HUDEP-2 (cell line): ENCODE measurements around the gene AUTS2.

Experiments
- DNase-seq, 76 experiments: peaks; one replicate each; lab custom pipeline; 2025; ENCODE audit not compliant: unreplicated experiment in 76 of 76; lab: John Stamatoyannopoulos, UW

Gene AUTS2

GRCh38 chr7:70383066-70383782 is 784.9 kb downstream of the AUTS2 start:
- no peak for DNase-seq

GRCh38 chr7:70384024-70384423 is 785.7 kb downstream of the AUTS2 start:
- DNase-seq, result no peak

DNA sequence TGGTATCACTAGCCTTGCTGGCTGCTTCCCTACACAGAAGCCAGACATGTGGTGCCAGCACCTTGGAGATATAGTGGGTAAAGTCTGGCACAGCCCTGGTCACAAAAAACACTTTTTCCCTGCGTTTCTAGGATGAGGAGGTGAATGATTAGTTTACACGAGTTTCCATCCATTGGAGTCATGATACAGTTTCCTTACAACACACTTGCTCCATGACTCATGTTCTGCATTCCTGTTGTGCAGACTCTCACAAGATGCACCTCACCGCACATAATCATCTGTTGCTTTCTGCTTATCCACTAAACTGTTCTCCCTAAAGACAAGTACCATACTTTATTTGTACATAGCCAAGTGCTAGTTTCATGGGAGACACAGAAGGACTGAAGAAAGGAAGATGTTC is 786.6 kb downstream of the AUTS2 start:
- no peak for DNase-seq

DNA sequence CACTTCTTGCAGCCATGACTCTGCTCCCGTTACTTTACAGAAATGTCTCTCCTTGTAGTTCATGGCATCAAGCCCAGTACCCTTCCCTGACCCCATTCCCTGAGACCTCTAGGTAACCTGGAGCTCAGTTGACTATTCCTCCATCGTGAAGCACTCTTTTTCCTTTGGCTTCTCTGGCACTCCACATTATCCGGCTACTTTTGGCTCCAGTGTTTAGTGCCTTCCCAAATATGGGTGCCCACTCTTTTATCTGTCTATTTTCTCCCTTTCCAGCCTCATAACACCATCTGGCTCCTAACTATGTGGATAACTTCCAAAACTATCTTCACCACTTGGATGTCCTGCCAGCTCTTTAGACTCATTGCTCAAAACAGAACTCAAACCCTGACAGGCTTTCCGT is 788.9 kb downstream of the AUTS2 start:
- no peak for DNase-seq

DNA sequence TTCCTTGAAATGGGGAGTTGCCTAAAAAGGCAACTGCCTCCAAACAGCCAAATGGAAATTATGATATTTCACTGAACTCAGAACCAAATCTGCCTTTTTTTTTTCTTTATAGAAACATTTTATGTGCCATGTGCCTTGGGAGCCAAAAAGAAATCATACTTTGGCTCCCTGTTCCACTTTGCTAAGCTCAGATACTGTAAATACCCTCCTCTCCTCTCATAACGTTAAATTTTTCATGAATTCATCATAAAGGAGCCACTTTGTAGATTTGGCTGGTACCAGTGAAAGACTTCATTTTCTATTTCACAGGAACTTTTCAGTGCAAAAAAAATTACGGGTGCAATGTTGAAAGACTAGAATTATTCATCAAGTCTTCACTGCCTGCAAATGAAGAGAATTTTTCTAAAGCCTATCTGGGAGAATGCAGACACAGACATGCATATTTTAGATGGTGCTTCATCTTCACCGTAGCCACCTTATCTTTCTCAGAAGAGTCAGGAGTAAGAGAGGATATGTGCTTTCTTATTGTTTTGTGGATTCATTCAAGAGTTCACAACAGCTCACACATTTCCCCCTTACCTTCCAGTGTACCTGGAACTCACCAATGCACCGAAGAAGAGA is 791.4 kb downstream of the AUTS2 start:
- DNase-seq, result no peak

- DNase-seq, result no peak
Observed at GRCh38 chr7:70390251-70390650, 792.0 kb downstream of the AUTS2 start.

- DNase-seq, result no peak
Observed at GRCh38 chr7:70392256-70392876, 794.1 kb downstream of the AUTS2 start.

DNA sequence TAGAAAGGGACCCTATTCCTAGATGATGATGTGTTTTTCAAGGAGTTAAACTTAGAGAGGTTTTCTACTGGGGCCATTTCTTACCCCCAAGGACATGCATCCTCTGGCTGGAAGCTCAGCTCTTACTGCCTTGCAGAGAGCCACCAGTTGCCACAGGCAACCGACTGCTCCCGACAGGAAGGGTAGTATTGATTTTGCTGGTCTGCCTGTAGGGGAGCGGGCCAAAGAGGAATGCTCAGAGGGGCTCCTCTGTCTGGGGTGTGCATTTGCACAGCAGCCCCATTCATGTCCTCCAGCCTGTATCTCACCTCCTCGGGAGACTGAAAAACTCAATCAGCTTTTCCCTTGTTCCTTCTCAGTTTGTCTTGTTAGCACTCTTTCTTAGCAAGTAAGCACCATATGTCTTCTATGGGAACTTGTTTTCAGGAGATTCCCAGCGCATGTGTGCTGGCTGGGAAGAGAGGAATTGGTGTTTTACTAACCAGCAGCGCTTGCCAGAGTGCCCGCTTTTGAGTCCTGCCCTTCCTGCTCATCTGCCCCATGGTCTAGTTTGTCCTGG is 794.7 kb downstream of the AUTS2 start:
- DNase-seq, result no peak

DNA sequence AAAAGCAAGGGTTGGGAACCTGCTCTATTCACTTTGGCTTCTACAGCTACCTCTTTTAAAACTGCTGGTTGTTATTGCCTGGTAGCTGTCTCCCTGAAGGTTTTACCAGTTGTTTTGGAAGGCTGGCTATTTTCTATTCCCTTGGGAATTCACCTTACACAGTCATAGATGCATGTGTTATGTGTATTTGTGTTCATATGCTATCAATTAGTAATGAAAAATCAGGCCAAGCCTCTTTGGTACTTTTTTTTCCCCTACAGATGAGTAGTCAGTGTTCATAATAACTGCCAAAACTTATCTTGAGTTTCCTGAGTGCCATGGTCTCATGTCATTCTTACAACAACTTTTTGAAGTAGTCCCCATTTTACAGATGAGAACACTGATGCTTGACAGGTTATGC is 795.7 kb downstream of the AUTS2 start:
- no peak for DNase-seq

GRCh38 chr7:70400829-70401380 is 802.6 kb downstream of the AUTS2 start:
- no peak for DNase-seq

- no peak for DNase-seq
Observed at GRCh38 chr7:70402069-70402468, 803.8 kb downstream of the AUTS2 start.

- no peak for DNase-seq
Observed at GRCh38 chr7:70405241-70405640, 807.0 kb downstream of the AUTS2 start.

DNA sequence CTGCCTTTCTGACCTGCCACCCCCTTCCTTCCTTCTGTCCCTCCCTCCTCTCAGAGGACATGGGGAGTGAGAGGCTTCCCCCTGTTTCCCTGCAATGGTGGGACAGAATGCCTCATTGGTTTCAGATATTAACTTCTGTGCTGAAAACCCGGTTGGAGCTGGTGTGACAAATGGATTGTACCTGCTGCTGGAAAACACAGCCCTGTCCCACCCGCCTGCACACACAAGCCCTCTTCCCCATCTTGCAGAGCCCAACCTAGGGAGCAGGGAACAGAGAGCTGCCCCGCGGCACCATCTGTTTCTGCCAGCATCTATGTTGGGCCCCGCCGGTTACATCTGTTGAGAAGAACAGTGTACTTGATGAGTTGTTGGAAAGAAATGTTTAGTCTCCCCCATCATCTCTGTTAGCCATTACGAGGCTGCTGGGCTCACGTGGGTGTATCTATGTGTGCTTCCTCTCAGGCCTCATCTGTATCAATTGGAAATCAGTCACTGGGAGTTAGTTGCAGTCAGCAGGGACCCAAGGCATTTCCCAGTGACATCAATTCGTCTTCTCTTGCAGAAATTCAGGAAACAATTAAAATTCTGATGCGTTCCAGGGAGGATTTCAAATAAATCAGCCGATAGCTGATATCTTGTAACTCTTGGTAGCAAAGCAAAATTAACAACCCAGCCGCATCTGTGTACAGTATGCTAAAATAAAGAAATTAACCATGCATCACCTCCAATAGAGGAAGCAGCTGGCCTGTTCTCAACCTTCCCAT is 808.1 kb downstream of the AUTS2 start:
- no peak for DNase-seq

GRCh38 chr7:70406950-70407209 is 808.6 kb downstream of the AUTS2 start:
- DNase-seq, result no peak

- DNase-seq, result no peak
Observed at GRCh38 chr7:70408477-70408876, 810.2 kb downstream of the AUTS2 start.

DNA sequence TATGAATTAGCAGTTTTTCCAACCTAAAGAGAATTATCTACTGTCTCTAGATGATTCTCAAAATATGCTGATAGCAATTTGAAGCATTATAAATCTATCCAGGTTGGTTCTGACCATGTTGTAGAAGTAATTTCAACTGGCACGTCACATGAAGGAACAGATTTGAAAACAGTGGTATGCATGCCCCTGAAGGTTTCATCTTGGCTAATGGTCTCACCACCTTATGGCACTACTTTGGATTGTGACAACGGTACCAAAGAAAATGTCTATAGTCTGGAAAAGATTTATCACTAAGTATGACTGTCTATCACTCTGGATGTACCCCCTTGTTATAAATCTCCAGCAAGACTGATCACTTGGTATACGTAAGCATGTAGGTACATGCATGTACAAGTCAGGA is 810.6 kb downstream of the AUTS2 start:
- DNase-seq, result no peak

DNA sequence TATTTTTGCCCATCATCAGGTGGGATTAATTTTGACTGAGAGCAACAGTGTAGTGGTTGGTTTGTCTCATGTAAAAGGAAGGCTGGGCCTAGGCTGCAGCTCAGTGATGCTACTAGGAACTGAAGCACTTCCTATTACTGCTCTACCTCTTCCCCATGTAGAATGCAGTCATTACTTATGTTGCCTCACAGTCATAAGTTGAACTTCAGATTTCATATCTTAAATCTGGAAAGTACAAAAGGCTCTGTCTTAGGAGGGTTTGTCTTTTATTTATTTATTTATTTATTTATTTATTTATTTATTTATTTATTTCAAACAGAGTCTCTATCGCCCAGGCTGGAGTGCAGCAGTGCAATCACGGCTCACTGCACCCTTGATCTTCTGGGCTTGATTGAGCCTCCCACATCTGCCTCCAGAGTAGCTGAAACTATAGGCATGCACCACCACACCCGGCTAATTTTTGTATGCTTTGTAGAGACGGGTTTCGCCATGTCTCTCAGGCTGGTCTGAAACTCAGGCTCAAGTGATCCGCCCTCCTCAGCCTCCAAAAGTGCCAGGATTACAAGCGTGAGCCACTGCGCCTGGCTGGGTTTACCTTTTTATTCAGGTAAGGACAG is 812.0 kb downstream of the AUTS2 start:
- no peak for DNase-seq

- no peak for DNase-seq
Observed at GRCh38 chr7:70414368-70414767, 816.1 kb downstream of the AUTS2 start.

GRCh38 chr7:70415179-70415972 is 817.1 kb downstream of the AUTS2 start:
- no peak for DNase-seq
